ENCODE results near the gene MED25.

DNA sequence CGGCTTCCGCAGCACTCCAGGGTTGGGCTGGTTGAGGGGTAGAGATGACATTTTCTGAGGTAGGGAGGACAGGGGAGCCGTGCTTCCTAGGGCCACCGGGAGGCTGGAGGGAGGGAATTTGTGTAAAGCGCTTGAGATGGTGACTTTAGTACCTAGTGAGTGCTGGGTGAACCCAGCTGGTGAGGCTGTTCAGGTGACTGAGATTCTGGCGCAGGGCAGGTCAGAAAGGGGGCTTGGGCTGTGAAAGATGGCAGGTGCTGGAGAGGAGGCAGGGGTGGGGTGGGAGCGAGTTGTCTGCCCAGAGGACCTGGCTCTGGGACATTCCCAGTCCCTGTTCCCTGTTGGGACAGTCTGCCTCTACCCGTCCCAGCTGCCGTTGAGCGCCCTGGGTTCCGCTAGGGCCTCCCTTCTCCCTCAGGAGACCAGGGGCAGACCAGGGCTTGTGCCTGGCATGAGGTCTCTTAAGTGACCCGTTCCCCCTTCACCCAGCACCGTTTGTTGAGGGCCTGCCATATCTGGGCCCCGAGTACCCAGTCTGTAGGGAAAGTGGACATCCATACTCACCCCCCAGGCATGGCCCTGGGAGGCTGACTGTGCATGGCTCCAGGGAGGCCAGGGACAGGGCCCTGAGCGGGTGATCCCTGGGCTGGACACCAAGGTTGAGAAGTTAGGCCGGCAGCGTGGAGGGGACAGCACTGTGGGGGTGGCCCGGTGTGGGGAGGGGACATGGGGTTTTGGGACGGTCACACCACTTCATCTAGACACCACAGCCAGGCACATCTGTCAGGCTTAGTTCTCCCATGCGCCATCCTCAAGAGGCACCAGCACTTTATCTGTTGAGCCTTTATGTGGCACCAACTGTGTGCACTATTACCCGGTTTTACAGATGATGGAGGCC is 37.8 kb downstream of the MED25 start:
- TF ChIP-seq, protein P1, sequence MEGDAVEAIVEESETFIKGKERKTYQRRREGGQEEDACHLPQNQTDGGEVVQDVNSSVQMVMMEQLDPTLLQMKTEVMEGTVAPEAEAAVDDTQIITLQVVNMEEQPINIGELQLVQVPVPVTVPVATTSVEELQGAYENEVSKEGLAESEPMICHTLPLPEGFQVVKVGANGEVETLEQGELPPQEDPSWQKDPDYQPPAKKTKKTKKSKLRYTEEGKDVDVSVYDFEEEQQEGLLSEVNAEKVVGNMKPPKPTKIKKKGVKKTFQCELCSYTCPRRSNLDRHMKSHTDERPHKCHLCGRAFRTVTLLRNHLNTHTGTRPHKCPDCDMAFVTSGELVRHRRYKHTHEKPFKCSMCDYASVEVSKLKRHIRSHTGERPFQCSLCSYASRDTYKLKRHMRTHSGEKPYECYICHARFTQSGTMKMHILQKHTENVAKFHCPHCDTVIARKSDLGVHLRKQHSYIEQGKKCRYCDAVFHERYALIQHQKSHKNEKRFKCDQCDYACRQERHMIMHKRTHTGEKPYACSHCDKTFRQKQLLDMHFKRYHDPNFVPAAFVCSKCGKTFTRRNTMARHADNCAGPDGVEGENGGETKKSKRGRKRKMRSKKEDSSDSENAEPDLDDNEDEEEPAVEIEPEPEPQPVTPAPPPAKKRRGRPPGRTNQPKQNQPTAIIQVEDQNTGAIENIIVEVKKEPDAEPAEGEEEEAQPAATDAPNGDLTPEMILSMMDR (conservative IDR thresholded peaks at IDR 0.05; ENCODE audit: low read length) = no peak
- TF ChIP-seq EZH2phosphoT487 (IDR thresholded peaks at IDR 0.05; ENCODE audit: borderline replicate concordance) = no peak

Measured in Loucy (cell line).